HepG2 (cell line): ENCODE measurements around the gene CCT7.

Experiments used
- ADNP ChIP-seq: sonication (generic); formaldehyde crosslinking; IDR thresholded peaks from 2 replicates; pipeline ENCODE4 v1.4.0; 2020; ENCODE audit warnings: missing genetic modification reagents
- AFF4 ChIP-seq: sonication (generic); formaldehyde crosslinking; IDR thresholded peaks from 2 replicates; pipeline ENCODE4 v1.4.0; 2020; ENCODE audit warnings: missing genetic modification reagents
- BRD4 ChIP-seq: sonication (generic); formaldehyde crosslinking; IDR thresholded peaks from 2 replicates; pipeline ENCODE4 v1.4.0; 2020; ENCODE audit warnings: missing genetic modification reagents
- CTCF ChIP-seq: sonication (generic); formaldehyde crosslinking; IDR thresholded peaks from 2 replicates; pipeline ENCODE4 v1.5.0; 2020; ENCODE audit warnings: mild to moderate bottlenecking, missing genetic modification reagents, moderate library complexity
- MLX ChIP-seq: IDR thresholded peaks from 2 replicates; pipeline ENCODE4 v1.6.1; 2016
- NONO ChIP-seq, 2 experiments: fragments of 450-650 bp in 1 of 2; sonication (generic) in 1 of 2; formaldehyde crosslinking in 1 of 2; IDR thresholded peaks in 1 of 2; conservative IDR thresholded peaks in 1 of 2; 2 replicates each; pipeline versions ENCODE4 v1.6.1 to v1.8.0; 2017 to 2022; ENCODE audit warnings: mild to moderate bottlenecking in 1 of 2, missing genetic modification reagents in 1 of 2, moderate library complexity in 1 of 2
- NR2F2 ChIP-seq: IDR thresholded peaks from 2 replicates; pipeline ENCODE4 v1.6.1; 2012; ENCODE audit warnings: low read depth, inconsistent platforms, borderline replicate concordance
- RAD21 ChIP-seq: fragments of 450-650 bp; formaldehyde crosslinking; IDR thresholded peaks from 2 replicates; pipeline ENCODE4 v1.5.0; 2020; ENCODE audit warnings: mild to moderate bottlenecking
- RARA ChIP-seq: IDR thresholded peaks from 2 replicates; pipeline ENCODE4 v1.6.1; 2016; ENCODE audit warnings: missing genetic modification reagents, missing compliant biosample characterization
- ZNF121 ChIP-seq: sonication (generic); formaldehyde crosslinking; IDR thresholded peaks from 2 replicates; pipeline ENCODE4 v1.5.0; 2020; ENCODE audit warnings: mild to moderate bottlenecking, missing genetic modification reagents

- TF ChIP-seq BRD4 = no peak
- no peak for TF ChIP-seq NR2F2
- TF ChIP-seq CTCF (CRISPR knock-in tag) = no peak
- no peak for TF ChIP-seq ADNP
- no peak for TF ChIP-seq AFF4
- no peak for TF ChIP-seq RARA (CRISPR knock-in tag)
- TF ChIP-seq NONO (IDR thresholded peaks at IDR 0.05) = no peak
- no peak for TF ChIP-seq NONO (CRISPR knock-in tag; conservative IDR thresholded peaks at IDR 0.05)
- TF ChIP-seq RAD21 = no peak
- TF ChIP-seq MLX (CRISPR knock-in tag) = no peak
- TF ChIP-seq ZNF121 (CRISPR knock-in tag) = no peak
Measured at GRCh38 chr2:73254343-73255006, 20.4 kb downstream of the CCT7 start.
